RWPE1 (cell line): ENCODE measurements around the gene SLC17A2.

Experiments
- CTCF ChIA-PET: fragments of 350-600 bp; sonication (Branson Sonifier 250); formaldehyde crosslinking; extraction: SDS; loops from one replicate; lab custom pipeline; 2021; lab: Yijun Ruan, JAX
- POLR2A ChIA-PET: fragments of 400-600 bp; formaldehyde crosslinking; extraction: SDS; loops from one replicate; lab custom pipeline; 2020; ENCODE audit warnings: antibody characterized with exemption; ENCODE audit not compliant: low non-redundant PET; lab: Yijun Ruan, JAX
- DNase-seq: peaks from one replicate; pipeline ENCODE4 v3.0.0; 2012; ENCODE audit warnings: low spot score
- H3K27ac ChIP-seq: fragments of 450-650 bp; 2 replicates; pipeline ENCODE4 v1.5.1; 2017
- CTCF ChIP-seq: fragments of 450-650 bp; conservative IDR thresholded peaks from 2 replicates; pipeline ENCODE4 v1.5.1; 2017; ENCODE audit warnings: low read depth, mild to moderate bottlenecking

SLC17A2 gene

GRCh38 chr6:25863360-25863759 is 67.1 kb downstream of the SLC17A2 start:
- TF ChIP-seq CTCF: no peak
- CTCF ChIA-PET: interaction anchor here (0.5 kb wide), 1 partner anchor 84 kb away, joined by 3 read pairs; no protein-coding TSS in a partner anchor
- POLR2A ChIA-PET: interaction anchor here (0.7 kb wide), 1 partner anchor 63 kb away, joined by 3 read pairs; no protein-coding TSS in a partner anchor
- no peak for DNase-seq
- H3K27ac ChIP-seq: no peak overlapping the region
